Measurements from ENCODE around the gene P4HB.

Gene P4HB

DNA sequence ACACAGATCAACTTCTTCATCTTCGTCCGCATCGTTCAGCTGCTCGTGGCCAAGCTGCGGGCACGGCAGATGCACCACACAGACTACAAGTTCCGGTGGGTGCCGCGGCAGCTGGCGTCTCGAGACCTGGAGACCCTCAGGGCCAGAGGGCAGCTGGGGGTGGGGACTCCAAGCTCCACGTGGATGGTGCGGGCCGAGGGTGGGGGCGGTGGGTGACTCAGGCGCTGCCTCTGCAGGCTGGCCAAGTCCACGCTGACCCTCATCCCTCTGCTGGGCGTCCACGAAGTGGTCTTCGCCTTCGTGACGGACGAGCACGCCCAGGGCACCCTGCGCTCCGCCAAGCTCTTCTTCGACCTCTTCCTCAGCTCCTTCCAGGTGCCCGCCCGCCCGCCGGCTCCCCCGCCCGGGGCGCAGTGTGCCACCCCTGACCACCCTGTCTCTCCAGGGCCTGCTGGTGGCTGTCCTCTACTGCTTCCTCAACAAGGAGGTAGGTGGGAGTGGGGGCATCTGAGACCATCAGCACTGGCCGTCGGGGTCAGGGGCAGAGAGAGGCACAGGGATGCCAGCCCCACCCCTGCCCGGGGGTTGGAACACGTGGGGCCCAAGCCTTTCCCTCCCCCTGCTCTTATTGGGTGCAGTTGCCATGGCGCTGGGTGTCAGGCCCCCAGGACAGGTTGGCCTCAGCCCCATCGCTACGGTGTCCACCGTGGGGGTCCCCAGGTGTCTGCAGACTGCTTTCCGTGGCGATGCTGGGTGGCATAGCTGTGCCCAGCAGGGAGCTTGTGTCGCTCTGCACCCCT, 47.6 kb downstream of the P4HB start:
- no peak for DNase-seq
- no peaks in the 10 kb centered on the region for H3K36me3 ChIP-seq
- TF ChIP-seq CTCF (IDR thresholded peaks at IDR 0.05), result no peak
- H3K4me1 ChIP-seq, result no peaks in the 10 kb centered on the region
- no peaks in the 10 kb centered on the region for H3K9me3 ChIP-seq
- H3K4me3 ChIP-seq, result no peak overlapping the region
- intact Hi-C loops (cut with DNase I; ENCODE audit: low total_unique reads), result no loop called here
- no peak overlapping the region for H3K27ac ChIP-seq
- peaks cover 0 to 66% of the 10 kb centered on the region in 2 donors for H3K27me3 ChIP-seq

DNA sequence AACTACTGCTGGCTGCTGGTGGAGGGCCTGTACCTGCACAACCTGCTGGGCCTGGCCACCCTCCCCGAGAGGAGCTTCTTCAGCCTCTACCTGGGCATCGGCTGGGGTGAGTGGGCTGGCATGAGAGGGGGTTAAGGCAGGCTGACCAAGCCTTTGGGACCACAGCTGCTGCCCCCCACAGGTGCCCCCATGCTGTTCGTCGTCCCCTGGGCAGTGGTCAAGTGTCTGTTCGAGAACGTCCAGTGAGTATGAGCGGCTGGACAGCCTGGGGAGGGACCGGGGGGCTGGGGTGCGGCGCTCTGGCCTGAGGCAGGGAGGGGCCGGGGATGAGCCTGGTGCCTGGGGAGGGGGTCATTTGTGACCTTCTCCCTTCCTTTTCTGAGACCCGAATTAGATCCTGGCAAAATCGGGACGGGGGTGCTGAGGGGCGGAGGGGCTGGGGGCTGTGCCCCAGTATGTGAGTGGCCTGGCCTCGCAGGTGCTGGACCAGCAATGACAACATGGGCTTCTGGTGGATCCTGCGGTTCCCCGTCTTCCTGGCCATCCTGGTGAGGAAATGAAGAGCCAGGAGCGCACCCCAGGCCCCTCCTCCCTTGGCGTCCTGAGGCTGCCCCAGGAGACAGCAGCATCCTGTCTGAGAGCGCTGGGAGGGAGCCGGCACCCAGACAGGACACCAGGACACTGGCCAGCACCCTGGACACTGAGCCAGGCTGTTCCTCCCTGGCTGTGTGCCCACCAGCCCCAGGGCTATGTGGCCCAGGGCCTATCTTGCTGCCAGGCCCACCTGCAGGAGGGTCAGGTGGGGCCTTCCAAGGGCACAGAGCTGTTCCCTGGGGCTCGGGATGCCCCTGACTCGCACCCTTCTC, 48.4 kb downstream of the P4HB start:
- H3K27me3 ChIP-seq, result peaks cover 0 to 75% of the 10 kb centered on the region in 2 donors
- TF ChIP-seq CTCF (IDR thresholded peaks at IDR 0.05), result no peak
- H3K9me3 ChIP-seq, result no peaks in the 10 kb centered on the region
- intact Hi-C loops (cut with DNase I; ENCODE audit: low total_unique reads), result no loop called here
- no peak overlapping the region for H3K4me3 ChIP-seq
- no peak for DNase-seq
- H3K27ac ChIP-seq, result no peak overlapping the region
- H3K36me3 ChIP-seq, result no peaks in the 10 kb centered on the region
- H3K4me1 ChIP-seq, result no peaks in the 10 kb centered on the region

DNA sequence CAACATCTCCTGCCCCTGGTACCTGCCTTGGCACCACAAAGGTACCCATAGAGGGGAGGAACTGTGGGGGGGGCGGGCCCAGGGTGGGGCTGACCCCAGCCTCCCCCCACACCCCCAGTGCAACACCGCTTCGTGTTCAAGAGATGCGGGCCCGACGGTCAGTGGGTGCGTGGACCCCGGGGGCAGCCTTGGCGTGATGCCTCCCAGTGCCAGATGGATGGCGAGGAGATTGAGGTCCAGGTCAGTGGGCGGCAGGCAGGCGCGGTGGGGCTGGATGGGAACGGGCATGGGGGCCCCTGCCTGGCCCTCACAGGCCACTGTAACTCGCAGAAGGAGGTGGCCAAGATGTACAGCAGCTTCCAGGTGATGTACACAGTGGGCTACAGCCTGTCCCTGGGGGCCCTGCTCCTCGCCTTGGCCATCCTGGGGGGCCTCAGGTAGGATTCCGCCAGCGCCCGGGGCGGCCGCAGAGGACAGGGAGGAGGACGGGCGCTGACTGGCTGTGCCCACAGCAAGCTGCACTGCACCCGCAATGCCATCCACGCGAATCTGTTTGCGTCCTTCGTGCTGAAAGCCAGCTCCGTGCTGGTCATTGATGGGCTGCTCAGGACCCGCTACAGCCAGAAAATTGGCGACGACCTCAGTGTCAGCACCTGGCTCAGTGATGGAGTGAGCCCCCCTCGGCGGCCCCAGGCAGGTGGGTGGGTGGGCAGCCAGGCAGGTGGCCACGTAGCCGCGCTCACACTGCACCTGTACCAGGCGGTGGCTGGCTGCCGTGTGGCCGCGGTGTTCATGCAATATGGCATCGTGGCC, 49.2 kb downstream of the P4HB start:
- peaks cover 0 to 83% of the 10 kb centered on the region in 2 donors for H3K27me3 ChIP-seq
- H3K9me3 ChIP-seq, result no peaks in the 10 kb centered on the region
- no peak overlapping the region for H3K4me3 ChIP-seq
- no peak for TF ChIP-seq CTCF (IDR thresholded peaks at IDR 0.05)
- DNase-seq, result no peak
- no peaks in the 10 kb centered on the region for H3K36me3 ChIP-seq
- intact Hi-C loops (cut with DNase I; ENCODE audit: low total_unique reads), result no loop called here
- no peak overlapping the region for H3K27ac ChIP-seq
- H3K4me1 ChIP-seq, result no peaks in the 10 kb centered on the region

DNA sequence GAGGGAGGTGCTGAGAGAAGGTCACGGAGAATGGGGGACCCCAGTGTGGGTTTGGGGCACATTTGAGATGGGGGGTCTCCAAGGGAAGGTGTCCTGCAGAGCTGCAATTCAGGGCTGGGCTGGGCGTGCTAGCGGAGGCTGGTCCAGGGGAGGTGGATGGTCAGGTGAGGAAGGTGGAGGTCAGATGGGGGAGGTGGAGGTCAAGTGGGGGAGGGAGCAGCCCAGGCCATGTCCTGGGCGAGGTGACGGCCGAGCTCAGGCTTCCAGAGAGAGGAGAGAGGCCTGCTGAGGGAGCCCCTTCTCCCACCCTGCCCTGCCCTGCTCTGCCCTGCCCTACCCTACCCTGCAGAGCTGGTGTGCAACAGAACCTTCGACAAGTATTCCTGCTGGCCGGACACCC, 49.9 kb downstream of the P4HB start:
- Histone ChIP-seq H3K4me1 (no peaks in the 10 kb centered on the region), H3K36me3 (no peaks in the 10 kb centered on the region), H3K27ac (no peak overlapping the region), H3K4me3 (no peak overlapping the region), H3K9me3 (no peaks in the 10 kb centered on the region), H3K27me3 (peaks cover 0 to 87% of the 10 kb centered on the region in 2 donors)
- intact Hi-C loops (cut with DNase I; ENCODE audit: low total_unique reads), result no loop called here
- no peak for TF ChIP-seq CTCF (IDR thresholded peaks at IDR 0.05)
- no peak for DNase-seq

DNA sequence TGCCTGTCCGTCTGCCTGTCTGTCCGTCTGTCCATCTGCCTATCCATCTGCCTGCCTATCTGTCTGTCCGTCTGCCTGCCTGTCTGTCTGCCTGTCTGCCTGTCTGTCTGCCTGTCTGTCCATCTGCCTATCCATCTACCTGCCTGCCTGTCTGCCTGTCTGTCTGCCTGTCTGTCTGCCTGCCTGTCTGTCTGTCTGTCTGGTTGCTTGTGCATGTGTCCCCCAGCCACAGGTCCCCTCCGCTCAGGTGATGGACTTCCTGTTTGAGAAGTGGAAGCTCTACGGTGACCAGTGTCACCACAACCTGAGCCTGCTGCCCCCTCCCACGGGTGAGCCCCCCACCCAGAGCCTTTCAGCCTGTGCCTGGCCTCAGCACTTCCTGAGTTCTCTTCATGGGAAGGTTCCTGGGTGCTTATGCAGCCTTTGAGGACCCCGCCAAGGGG, 50.8 kb downstream of the P4HB start:
- Histone ChIP-seq H3K27ac (no peak overlapping the region), H3K4me1 (peaks cover 0 to 7% (median 4%) of the 10 kb centered on the region in 4 donors), H3K9me3 (no peaks in the 10 kb centered on the region), H3K27me3 (peaks cover 0 to 88% of the 10 kb centered on the region in 2 donors), H3K36me3 (no peaks in the 10 kb centered on the region), H3K4me3 (no peak overlapping the region)
- TF ChIP-seq CTCF (IDR thresholded peaks at IDR 0.05), result no peak
- intact Hi-C loops (cut with DNase I; ENCODE audit: low total_unique reads), result no loop called here
- no peak for DNase-seq
